ENCODE measurements around the gene PASD1. TPM values are rescaled to one million over a fixed set of nuclear protein-coding genes. Genes with fewer than 3 reads are reported as not detected.

The PASD1 gene
- polyA plus RNA-seq, 1 of the 3 experiments (the other 2 are of a cell fraction) = 0.03 TPM

DNA sequence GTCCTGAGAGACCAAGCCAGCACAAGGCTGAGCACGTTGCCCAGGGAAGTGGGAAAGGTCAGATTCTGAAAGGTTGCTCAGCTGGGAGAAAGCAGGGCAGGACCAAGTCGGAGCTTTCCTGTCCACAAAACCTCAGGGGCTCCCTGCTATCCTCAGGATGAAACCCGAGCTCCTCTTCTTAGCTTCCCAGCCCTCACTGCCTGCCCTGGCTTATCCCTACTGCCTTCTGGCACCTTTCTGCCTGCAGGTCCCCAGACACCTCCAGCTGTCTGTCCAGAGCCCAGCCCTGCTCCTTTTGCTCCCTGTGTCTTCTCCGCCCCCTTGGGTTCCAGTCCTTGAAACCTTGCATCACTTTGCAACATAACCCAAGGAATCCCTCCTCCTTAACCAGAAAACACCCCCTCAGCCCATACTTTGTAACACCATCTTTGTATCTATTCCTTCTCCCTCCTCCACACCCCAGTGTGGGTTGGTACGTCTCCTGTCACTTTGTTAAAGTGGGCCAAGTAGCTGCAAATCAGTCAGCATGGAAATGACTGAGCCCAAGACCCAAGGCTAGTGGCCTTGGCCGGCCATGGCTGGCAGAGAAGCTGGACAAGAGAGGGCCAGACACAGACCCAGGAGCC is 111.8 kb downstream of the PASD1 start:
- DNase-seq = no peak
- CTCF ChIA-PET = interaction anchor here (0.6 to 1.2 kb wide), 2 partner anchors 15 to 532 kb away, joined by 3 read pairs; no protein-coding TSS in a partner anchor
- H3K9me3 ChIP-seq = no peaks in the 10 kb centered on the region
- no peaks in the 10 kb centered on the region for H3K4me1 ChIP-seq (ENCODE audit: control insufficient read depth in 1 of 2, insufficient read depth in 2 of 2, low read depth in 1 of 2, low read length in 1 of 2)
- POLR2A ChIA-PET = no interaction called here
- H3K9ac ChIP-seq = no peak overlapping the region
- peaks cover 12% of the 10 kb centered on the region; the same call in 1 of the 2 replicates for H3K27me3 ChIP-seq (ENCODE audit: insufficient read depth)
- no peaks in the 10 kb centered on the region for H3K9me2 ChIP-seq
- 3% methylated on average over 4 of the region's 6 CpGs for WGBS (ENCODE audit: low lambda C conversion rate)
- H2AFZ ChIP-seq (ENCODE audit: low read depth) = no peak overlapping the region
- H3K4me3 ChIP-seq (ENCODE audit: low read depth in 2 of 2, low read length in 1 of 2) = no peak overlapping the region
- no peak overlapping the region for H3K4me2 ChIP-seq
- no peak overlapping the region for H3K27ac ChIP-seq (ENCODE audit: low read depth in 2 of 2, low read length in 1 of 2)
- no peak for TF ChIP-seq EP300 (IDR thresholded peaks at IDR 0.05; ENCODE audit: borderline replicate concordance in 1 of 2, low read depth in 1 of 2, low read length in 1 of 2)
- TF ChIP-seq CHD2 (IDR thresholded peaks at IDR 0.05; ENCODE audit: low read length, partially characterized antibody) = no peak
- TF ChIP-seq MXI1 (IDR thresholded peaks at IDR 0.05; ENCODE audit: low read depth, low read length) = no peak
- no peaks in the 10 kb centered on the region for H3K36me3 ChIP-seq (replicated peaks in 1 of 2; ENCODE audit: control insufficient read depth in 1 of 2, insufficient read depth in 2 of 2, low read length in 1 of 2)
- H3F3A ChIP-seq (replicated peaks; ENCODE audit: insufficient read depth) = no peaks in the 10 kb centered on the region
- no peaks in the 10 kb centered on the region for H3K79me2 ChIP-seq (ENCODE audit: insufficient read depth)
- H4K20me1 ChIP-seq (ENCODE audit: insufficient read depth) = no peaks in the 10 kb centered on the region

DNA sequence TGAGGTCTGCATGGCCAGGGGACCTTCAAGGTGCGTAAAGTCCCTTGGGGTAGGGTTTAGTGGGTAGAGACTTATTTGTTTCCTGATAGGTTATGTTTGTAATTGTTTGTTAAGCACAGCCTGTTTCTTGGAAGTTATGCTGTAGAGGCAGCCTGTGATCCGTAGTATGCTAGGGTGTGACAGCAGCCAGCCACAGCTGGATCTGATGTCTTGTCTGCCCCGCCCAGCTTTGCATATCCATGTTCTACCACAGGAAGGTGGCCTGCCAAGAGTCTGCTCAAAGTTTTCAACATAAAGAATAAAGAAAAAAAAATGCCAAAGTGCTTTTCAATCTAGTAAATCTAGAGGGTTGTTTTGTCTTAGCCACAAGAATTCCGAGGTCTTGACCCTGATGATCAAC is 112.7 kb downstream of the PASD1 start:
- POLR2A ChIA-PET = no interaction called here
- WGBS (ENCODE audit: low lambda C conversion rate) = 7% methylated on average over 4 of the region's 4 CpGs
- no peaks in the 10 kb centered on the region for H3F3A ChIP-seq (replicated peaks; ENCODE audit: insufficient read depth)
- H3K36me3 ChIP-seq (replicated peaks in 1 of 2; ENCODE audit: control insufficient read depth in 1 of 2, insufficient read depth in 2 of 2, low read length in 1 of 2) = no peaks in the 10 kb centered on the region
- no peak overlapping the region for H3K27ac ChIP-seq (ENCODE audit: low read depth in 2 of 2, low read length in 1 of 2)
- no peak for DNase-seq
- no peaks in the 10 kb centered on the region for H3K79me2 ChIP-seq (ENCODE audit: insufficient read depth)
- no peak overlapping the region for H3K9ac ChIP-seq
- no peak for TF ChIP-seq NFIC (IDR thresholded peaks at IDR 0.05; ENCODE audit: borderline replicate concordance)
- TF ChIP-seq TCF12 (IDR thresholded peaks at IDR 0.05) = no peak
- TF ChIP-seq JUND (IDR thresholded peaks at IDR 0.05) = no peak
- no peak for TF ChIP-seq POLR2AphosphoS5 (IDR thresholded peaks at IDR 0.05; ENCODE audit: low read depth, low read length)
- TF ChIP-seq, protein P1, sequence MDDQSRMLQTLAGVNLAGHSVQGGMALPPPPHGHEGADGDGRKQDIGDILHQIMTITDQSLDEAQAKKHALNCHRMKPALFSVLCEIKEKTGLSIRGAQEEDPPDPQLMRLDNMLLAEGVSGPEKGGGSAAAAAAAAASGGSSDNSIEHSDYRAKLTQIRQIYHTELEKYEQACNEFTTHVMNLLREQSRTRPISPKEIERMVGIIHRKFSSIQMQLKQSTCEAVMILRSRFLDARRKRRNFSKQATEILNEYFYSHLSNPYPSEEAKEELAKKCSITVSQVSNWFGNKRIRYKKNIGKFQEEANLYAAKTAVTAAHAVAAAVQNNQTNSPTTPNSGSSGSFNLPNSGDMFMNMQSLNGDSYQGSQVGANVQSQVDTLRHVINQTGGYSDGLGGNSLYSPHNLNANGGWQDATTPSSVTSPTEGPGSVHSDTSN (IDR thresholded peaks at IDR 0.05) = no peak
- no peak for TF ChIP-seq NRF1 (IDR thresholded peaks at IDR 0.05; ENCODE audit: low read depth, low read length)
- TF ChIP-seq ZBTB33 (IDR thresholded peaks at IDR 0.05; ENCODE audit: borderline replicate concordance, low read depth) = no peak
- TF ChIP-seq EP300 (IDR thresholded peaks at IDR 0.05; ENCODE audit: borderline replicate concordance in 1 of 2, low read depth in 1 of 2, low read length in 1 of 2) = no peak
- no peak for TF ChIP-seq YY1 (IDR thresholded peaks at IDR 0.05; ENCODE audit: low read depth)
- TF ChIP-seq TAF1 (IDR thresholded peaks at IDR 0.05; ENCODE audit: borderline replicate concordance, low read depth, low read length) = no peak
- TF ChIP-seq SIN3A (IDR thresholded peaks at IDR 0.05; ENCODE audit: borderline replicate concordance, low read depth, low read length) = no peak
- no peak for TF ChIP-seq EZH2phosphoT487 (IDR thresholded peaks at IDR 0.05; ENCODE audit: borderline replicate concordance, low read depth)
- no peak for TF ChIP-seq RXRA (IDR thresholded peaks at IDR 0.05; ENCODE audit: borderline replicate concordance, low read depth)
- TF ChIP-seq TEAD4 (IDR thresholded peaks at IDR 0.05; ENCODE audit: borderline replicate concordance, insufficient read depth) = no peak
- no peak overlapping the region for H2AFZ ChIP-seq (ENCODE audit: low read depth)
- H4K20me1 ChIP-seq (ENCODE audit: insufficient read depth) = no peaks in the 10 kb centered on the region
- H3K27me3 ChIP-seq (ENCODE audit: insufficient read depth) = peaks cover 12% of the 10 kb centered on the region; the same call in 1 of the 2 replicates
- no peak overlapping the region for H3K4me3 ChIP-seq (ENCODE audit: low read depth in 2 of 2, low read length in 1 of 2)
- CTCF ChIA-PET = no interaction called here
- no peak overlapping the region for H3K4me2 ChIP-seq
- H3K9me2 ChIP-seq = no peaks in the 10 kb centered on the region
- no peaks in the 10 kb centered on the region for H3K9me3 ChIP-seq
- no peaks in the 10 kb centered on the region for H3K4me1 ChIP-seq (ENCODE audit: control insufficient read depth in 1 of 2, insufficient read depth in 2 of 2, low read depth in 1 of 2, low read length in 1 of 2)

Data from SK-N-SH (cell line).